Sigmoid colon (tissue), 7 donors: ENCODE data around the gene NAAA. TPM values are rescaled to one million over a fixed set of nuclear protein-coding genes. Genes with fewer than 3 reads are reported as not detected.
A peak's percentile ranks its signal among the peaks of the same experiment; 100 is the strongest.
"Not testable (repeated sequence)": the region's sequence is repeated elsewhere in the genome, so short reads cannot be mapped to it uniquely, and the experiment has no call there.

Source experiments
- DNase-seq: peaks from one replicate; pipeline ENCODE4 v3.0.0-alpha.2; 2019
- H3K27ac ChIP-seq, 4 donors: fragments of 200-600 bp; sonication (generic); one replicate each; pipeline ENCODE4 v1.5.1; 2016 to 2019; ENCODE audit warnings: mild to moderate bottlenecking in 1 of 4
- H3K27me3 ChIP-seq, 3 donors: fragments of 200-600 bp; sonication (generic); one replicate each; pipeline ENCODE4 v1.5.1; 2019; ENCODE audit warnings: mild to moderate bottlenecking in 1 of 3
- H3K36me3 ChIP-seq, 4 donors: fragments of 200-600 bp; sonication (generic); one replicate each; pipeline ENCODE4 v1.5.1; 2016 to 2019
- H3K4me1 ChIP-seq, 4 donors: fragments of 200-600 bp; sonication (generic); one replicate each; pipeline ENCODE4 v1.5.1; 2017 to 2019
- H3K4me3 ChIP-seq, 4 donors: fragments of 200-600 bp; sonication (generic); one replicate each; pipeline ENCODE4 v1.5.1; 2017 to 2019; ENCODE audit warnings: mild to moderate bottlenecking in 2 of 4, moderate library complexity in 1 of 4
- H3K9me3 ChIP-seq, 4 donors: fragments of 200-600 bp in 3 of 4; sonication (generic) in 3 of 4; one replicate each; pipeline versions ENCODE4 v1.5.1 to v1.6.1; 2013 to 2019
- EP300 ChIP-seq, 4 donors: sonication (generic); formaldehyde crosslinking; IDR thresholded peaks; one replicate each; pipeline ENCODE4 v1.6.1; 2017; ENCODE audit warnings: antibody characterized with exemption in 4 of 4
- POLR2A ChIP-seq, 2 donors: fragments of 450-650 bp; IDR thresholded peaks; one replicate each; pipeline ENCODE4 v1.6.1; 2016; ENCODE audit warnings: antibody characterized with exemption in 2 of 2, mild to moderate bottlenecking in 2 of 2, moderate library complexity in 2 of 2
- POLR2AphosphoS5 ChIP-seq, 4 donors: sonication (generic); formaldehyde crosslinking; IDR thresholded peaks; one replicate each; pipeline ENCODE4 v1.6.1; 2017; ENCODE audit warnings: antibody characterized with exemption in 4 of 4
- WGBS, 2 donors: extraction: QIAGEN DNeasy Blood & Tissue Kit; methylation state at CpG; one replicate each; pipeline ENCODE4 v1.1.7; 2013; 5-methylcytosine and 5-hydroxymethylcytosine counted together
- intact Hi-C: fragments of 100-400 bp; cut with DNase I; formaldehyde crosslinking; loops from one replicate; pipeline ENCODE4 v1.15.1; 2023
- polyA plus RNA-seq, 3 donors: library from polyadenylated mRNA; stranded (reverse); fragments of 200-250 nt; gene quantifications; one replicate each; pipeline ENCODE4 v1.2.3, GENCODE V29; 2013
- total RNA-seq, 4 donors: library from RNA; depleted of rRNA; stranded (reverse); fragments of >200 nt; gene quantifications; one replicate each; pipeline ENCODE4 v1.1.0, GENCODE V29; 2016
- TF ChIP-seq, protein P1 (sequence below), 4 experiments: fragments of 450-650 bp in 3 of 4; fragments of 200-600 bp in 1 of 4; IDR thresholded peaks; one replicate each; pipeline ENCODE4 v1.5.1; 2016 to 2019; ENCODE audit warnings: antibody characterized with exemption in 4 of 4, mild to moderate bottlenecking in 3 of 4, moderate library complexity in 2 of 4
- donor health status: healthy with polysubstance abuse.
- donor health status: Bipolar disorder and iron deficiency.
- donor health status: healthy.

The NAAA gene
- total and polyA plus RNA-seq, 7 donors: 23.3 to 60.6 (median 43.7) TPM

- Histone ChIP-seq H3K27ac (no peak overlapping the region), H3K36me3 (peaks cover 0 to 14% (median 4%) of the 10 kb centered on the region in 4 donors), H3K9me3 (no peaks in the 10 kb centered on the region), H3K27me3 (no peaks in the 10 kb centered on the region), H3K4me3 (no peak overlapping the region), H3K4me1 (peaks cover 0 to 11% (median 4%) of the 10 kb centered on the region in 4 donors)
- TF ChIP-seq, protein P1, sequence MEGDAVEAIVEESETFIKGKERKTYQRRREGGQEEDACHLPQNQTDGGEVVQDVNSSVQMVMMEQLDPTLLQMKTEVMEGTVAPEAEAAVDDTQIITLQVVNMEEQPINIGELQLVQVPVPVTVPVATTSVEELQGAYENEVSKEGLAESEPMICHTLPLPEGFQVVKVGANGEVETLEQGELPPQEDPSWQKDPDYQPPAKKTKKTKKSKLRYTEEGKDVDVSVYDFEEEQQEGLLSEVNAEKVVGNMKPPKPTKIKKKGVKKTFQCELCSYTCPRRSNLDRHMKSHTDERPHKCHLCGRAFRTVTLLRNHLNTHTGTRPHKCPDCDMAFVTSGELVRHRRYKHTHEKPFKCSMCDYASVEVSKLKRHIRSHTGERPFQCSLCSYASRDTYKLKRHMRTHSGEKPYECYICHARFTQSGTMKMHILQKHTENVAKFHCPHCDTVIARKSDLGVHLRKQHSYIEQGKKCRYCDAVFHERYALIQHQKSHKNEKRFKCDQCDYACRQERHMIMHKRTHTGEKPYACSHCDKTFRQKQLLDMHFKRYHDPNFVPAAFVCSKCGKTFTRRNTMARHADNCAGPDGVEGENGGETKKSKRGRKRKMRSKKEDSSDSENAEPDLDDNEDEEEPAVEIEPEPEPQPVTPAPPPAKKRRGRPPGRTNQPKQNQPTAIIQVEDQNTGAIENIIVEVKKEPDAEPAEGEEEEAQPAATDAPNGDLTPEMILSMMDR (IDR thresholded peaks at IDR 0.05): no peak
- TF ChIP-seq EP300 (IDR thresholded peaks at IDR 0.05) (no peak), POLR2A (IDR thresholded peaks at IDR 0.05) (no peak), POLR2AphosphoS5 (IDR thresholded peaks at IDR 0.05) (no peak)
- no peak for DNase-seq
- 41 to 81% methylated on average over 4 of the region's 4 CpGs for WGBS, 2 donors
- intact Hi-C loops: no loop called here
Measured at GRCh38 chr4:75920327-75920726, 20.5 kb downstream of the NAAA start.

- Histone ChIP-seq H3K27me3 (no peaks in the 10 kb centered on the region), H3K36me3 (peaks cover 0 to 14% (median 4%) of the 10 kb centered on the region in 4 donors)
- TF ChIP-seq, protein P1 (IDR thresholded peaks at IDR 0.05): no peak
- TF ChIP-seq EP300 (IDR thresholded peaks at IDR 0.05) (no peak), POLR2AphosphoS5 (IDR thresholded peaks at IDR 0.05) (no peak), POLR2A (IDR thresholded peaks at IDR 0.05) (no peak)
Measured at GRCh38 chr4:75919920-75920319, 20.9 kb downstream of the NAAA start.

GRCh38 chr4:75916091-75916661 lies 24.6 kb downstream of the NAAA start:
- Histone ChIP-seq H3K9me3 (no peaks in the 10 kb centered on the region), H3K36me3 (peaks cover 0 to 14% (median 0%) of the 10 kb centered on the region in 4 donors), H3K27ac (peak overlapping the region; percentile 27 to 58 (median 52)), H3K4me3 (no peak overlapping the region), H3K4me1 (peaks cover 0 to 12% (median 4%) of the 10 kb centered on the region in 4 donors), H3K27me3 (no peaks in the 10 kb centered on the region)
- DNase-seq: no peak
- WGBS, 2 donors: 13 to 37% methylated on average over 1 of the region's 1 CpG
- TF ChIP-seq, protein P1 (IDR thresholded peaks at IDR 0.05): peak; percentile 32 to 81 (median 76)
- TF ChIP-seq POLR2AphosphoS5 (IDR thresholded peaks at IDR 0.05): no peak
- intact Hi-C loops: loop anchor here (2.0 kb wide), 1 partner anchor 25 kb away; the partner anchor contains the start of gene NAAA

More at GRCh38 chr4:75919920-75920319, 20.9 kb downstream of the NAAA start:
- DNase-seq: no peak
- intact Hi-C loops: no loop called here
- Histone ChIP-seq H3K9me3 (no peaks in the 10 kb centered on the region), H3K4me1 (peaks cover 0 to 12% (median 4%) of the 10 kb centered on the region in 4 donors), H3K27ac (no peak overlapping the region), H3K4me3 (no peak overlapping the region)
- WGBS, 2 donors: 14 to 51% methylated on average over 3 of the region's 3 CpGs

DNA sequence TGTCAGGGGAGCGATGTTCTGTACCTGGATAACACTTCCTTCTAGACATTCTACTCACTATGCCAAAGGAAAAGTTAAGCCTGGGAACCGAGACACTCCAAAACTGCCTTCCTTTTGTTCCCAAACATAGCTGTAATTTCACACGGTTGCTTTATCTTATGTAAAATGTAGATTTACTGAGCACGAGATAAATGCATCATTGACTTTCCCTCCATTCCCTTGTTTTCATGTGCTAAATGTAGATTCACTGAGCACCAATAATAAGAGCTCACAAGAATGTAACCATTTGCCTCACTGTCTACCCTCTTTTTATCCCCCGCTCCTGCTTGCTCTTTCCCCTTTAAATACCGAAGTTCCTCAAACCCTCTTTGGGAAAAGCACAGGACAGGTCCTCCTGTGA lies 27.8 kb downstream of the NAAA start:
- intact Hi-C loops: no loop called here
- H3K27ac ChIP-seq: no peak overlapping the region
- H3K4me3 ChIP-seq: no peak overlapping the region
- no peak for TF ChIP-seq EP300 (IDR thresholded peaks at IDR 0.05)
- no peak for TF ChIP-seq POLR2AphosphoS5 (IDR thresholded peaks at IDR 0.05)
- TF ChIP-seq, protein P1 (IDR thresholded peaks at IDR 0.05): no peak
- no peak for TF ChIP-seq POLR2A (IDR thresholded peaks at IDR 0.05)
- peaks cover 0 to 12% (median 4%) of the 10 kb centered on the region in 4 donors for H3K4me1 ChIP-seq
- H3K9me3 ChIP-seq: no peaks in the 10 kb centered on the region
- H3K27me3 ChIP-seq: no peaks in the 10 kb centered on the region
- no peak for DNase-seq
- WGBS, 2 donors: 76 to 78% methylated on average over 6 of the region's 6 CpGs
- H3K36me3 ChIP-seq: no peaks in the 10 kb centered on the region

DNA sequence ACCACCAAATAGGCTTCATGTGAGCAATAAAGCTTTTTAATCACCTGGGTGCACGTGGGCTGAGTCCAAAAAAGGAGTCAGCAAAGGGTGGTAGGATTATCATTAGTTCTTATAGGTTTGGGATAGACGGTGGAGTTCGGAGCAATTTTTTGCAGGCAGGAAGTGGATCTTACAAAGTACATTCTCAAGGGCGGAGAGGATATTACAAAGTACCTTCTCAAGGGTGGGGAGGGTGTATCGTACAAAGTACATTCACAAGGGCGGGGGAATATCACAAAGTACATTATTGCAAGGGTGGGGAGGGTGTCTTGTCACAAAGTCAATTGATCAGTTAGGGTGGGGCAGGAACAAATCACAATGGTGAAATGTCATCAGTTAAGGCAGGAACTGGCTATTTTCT lies 30.0 kb downstream of the NAAA start:
- intact Hi-C loops, H3K9me3 ChIP-seq, H3K27me3 ChIP-seq, H3K4me3 ChIP-seq, H3K36me3 ChIP-seq, H3K27ac ChIP-seq, H3K4me1 ChIP-seq, DNase-seq: not testable (repeated sequence)
- WGBS, 2 donors: 76 to 86% methylated on average over 6 of the region's 6 CpGs
